Testis (tissue), 2 donors: ENCODE results near the gene FBXW8.

Source experiments
- CTCF ChIP-seq, 3 experiments: fragments of 450-650 bp in 2 of 3; fragments of 200-600 bp in 1 of 3; sonication (generic) in 1 of 3; IDR thresholded peaks; one replicate each; pipeline ENCODE4 v1.5.1; 2016 to 2019; ENCODE audit warnings: antibody characterized with exemption in 3 of 3, mild to moderate bottlenecking in 2 of 3, moderate library complexity in 1 of 3
- POLR2A ChIP-seq: fragments of 450-650 bp; IDR thresholded peaks from one replicate; pipeline ENCODE4 v1.6.1; 2017; ENCODE audit warnings: antibody characterized with exemption, mild to moderate bottlenecking, moderate library complexity

GRCh38 chr12:117034701-117035151 is 124.0 kb downstream of the FBXW8 start:
- TF ChIP-seq CTCF (IDR thresholded peaks at IDR 0.05): no peak
- TF ChIP-seq POLR2A: no peak
